ENCODE data around the gene RPS6KA3. TPM values are rescaled to one million over a fixed set of nuclear protein-coding genes. Genes with fewer than 3 reads are reported as not detected.
A peak's percentile ranks its signal among the peaks of the same experiment; 100 is the strongest.
"Not testable (repeated sequence)": the region's sequence is repeated elsewhere in the genome, so short reads cannot be mapped to it uniquely, and the experiment has no call there.

Gene RPS6KA3
- total RNA-seq, 1 donor from 2014 or later = 38.3 TPM

DNA sequence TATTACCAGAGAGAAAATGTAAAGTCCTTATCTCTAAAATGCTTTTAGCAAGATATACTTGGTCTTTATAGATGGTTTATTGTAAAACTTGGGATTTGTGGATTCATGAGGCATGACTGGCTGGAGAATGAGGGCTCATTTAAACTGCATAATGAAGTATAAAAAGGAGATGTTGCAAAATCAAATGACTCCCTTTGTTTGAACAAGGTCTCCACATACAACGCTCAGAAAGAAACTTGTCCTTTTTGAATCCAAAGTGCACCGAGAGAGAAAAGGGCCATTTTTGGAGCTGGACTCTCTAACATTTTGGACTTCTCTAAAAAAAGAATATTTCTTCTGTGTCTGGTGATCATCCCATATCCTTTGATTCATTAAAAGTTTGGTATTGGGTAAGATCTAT lies 117.4 kb downstream of the RPS6KA3 start:
- DNase-seq (ENCODE audit: low spot score) = no peak

DNA sequence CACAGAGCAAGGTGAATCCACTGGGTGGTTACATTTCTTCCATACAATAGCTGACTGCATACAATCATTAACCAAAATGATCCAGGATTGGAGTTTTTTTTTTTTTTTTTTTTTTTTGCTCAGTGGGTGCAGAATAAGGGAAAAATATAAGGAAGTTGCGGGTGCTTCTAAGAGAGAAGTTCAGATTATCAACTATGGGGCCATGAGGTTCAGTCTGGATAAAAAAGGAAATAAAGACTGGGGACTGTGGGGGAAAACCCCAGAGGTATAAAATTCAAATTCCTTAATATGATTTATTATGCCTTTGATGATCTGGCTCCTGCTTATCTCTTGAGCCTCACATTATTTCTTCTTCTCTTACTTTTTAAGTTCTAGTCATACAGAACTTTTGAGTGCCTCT lies 119.1 kb downstream of the RPS6KA3 start:
- no peak for DNase-seq (ENCODE audit: low spot score)

- DNase-seq (ENCODE audit: low spot score) = no peak
Measured at GRCh38 chrX:20144491-20144890, 122.2 kb downstream of the RPS6KA3 start.

- no peak for DNase-seq (ENCODE audit: low spot score)
Measured at GRCh38 chrX:20143561-20143960, 123.1 kb downstream of the RPS6KA3 start.

- no peak for DNase-seq (ENCODE audit: low spot score)
Measured at GRCh38 chrX:20143111-20143510, 123.6 kb downstream of the RPS6KA3 start.

- DNase-seq (ENCODE audit: low spot score) = peak; percentile 99
Measured at GRCh38 chrX:20141281-20142220, 125.2 kb downstream of the RPS6KA3 start, which contains the start of gene EIF1AX. TSS of gene EIF1AX (minus strand) at chrX:20141838. CDS start at chrX:20141640, 198 bp downstream.

GRCh38 chrX:20140420-20140819 lies 126.3 kb downstream of the RPS6KA3 start:
- no peak for DNase-seq (ENCODE audit: low spot score)

DNA sequence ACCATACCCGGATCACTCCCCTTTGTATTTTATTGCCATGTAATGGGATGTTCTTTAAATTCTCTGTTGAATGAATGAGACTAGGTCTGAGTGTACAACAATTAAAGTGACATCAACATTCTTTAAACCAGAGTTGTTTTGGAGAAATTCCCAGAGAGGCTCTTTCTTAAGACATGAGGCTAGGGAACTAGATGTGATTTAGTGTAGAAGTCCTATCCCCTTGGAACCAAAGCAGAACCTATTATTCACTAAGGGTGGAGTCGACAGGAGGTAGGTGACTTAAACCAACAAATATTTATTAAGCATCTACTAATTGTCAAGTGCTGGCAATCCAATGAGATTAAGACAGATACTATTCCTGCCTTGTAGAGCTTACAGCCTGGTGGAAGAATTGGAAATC lies 126.7 kb downstream of the RPS6KA3 start:
- DNase-seq (ENCODE audit: low spot score) = no peak

DNA sequence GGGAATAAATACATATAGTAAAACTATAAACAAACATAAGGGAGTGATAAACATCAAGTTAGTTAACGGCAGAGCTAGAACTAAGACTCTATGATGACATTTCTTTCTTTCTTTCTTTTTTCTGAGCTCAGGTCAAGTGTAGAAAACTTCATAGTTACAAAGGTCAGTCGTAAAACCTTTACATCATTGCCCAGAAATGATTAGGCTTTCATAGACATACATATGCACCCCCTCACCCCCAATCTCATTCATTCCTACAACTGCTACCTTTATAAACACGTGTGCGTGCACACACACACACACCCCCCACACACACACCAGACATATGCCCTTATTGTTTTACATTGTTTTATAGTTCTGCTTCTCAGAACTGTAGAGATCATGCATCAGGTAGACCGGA lies 130.8 kb downstream of the RPS6KA3 start:
- DNase-seq (ENCODE audit: low spot score) = no peak

GRCh38 chrX:20132666-20133065 lies 134.0 kb downstream of the RPS6KA3 start:
- no peak for DNase-seq (ENCODE audit: low spot score)

DNA sequence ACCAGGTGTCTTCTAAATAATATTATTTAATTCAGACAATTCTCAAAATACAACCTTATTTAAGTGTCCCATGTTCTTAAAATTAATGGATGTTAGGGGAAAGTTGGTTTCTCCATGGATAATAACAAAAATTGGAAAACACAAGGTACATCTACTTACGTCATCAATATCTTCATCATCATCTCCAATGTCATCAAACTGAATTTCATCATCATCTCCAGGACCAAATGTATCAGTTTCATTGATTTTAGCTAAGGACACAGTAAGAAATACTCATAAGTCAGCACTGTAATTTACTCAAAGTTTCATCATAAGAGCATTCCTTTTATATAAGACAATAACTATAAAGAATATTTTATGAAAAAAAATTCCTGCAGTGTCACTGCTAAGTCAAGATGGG lies 136.4 kb downstream of the RPS6KA3 start:
- DNase-seq (ENCODE audit: low spot score) = no peak

- DNase-seq (ENCODE audit: low spot score) = no peak
Measured at GRCh38 chrX:20129547-20129946, 137.2 kb downstream of the RPS6KA3 start.

DNA sequence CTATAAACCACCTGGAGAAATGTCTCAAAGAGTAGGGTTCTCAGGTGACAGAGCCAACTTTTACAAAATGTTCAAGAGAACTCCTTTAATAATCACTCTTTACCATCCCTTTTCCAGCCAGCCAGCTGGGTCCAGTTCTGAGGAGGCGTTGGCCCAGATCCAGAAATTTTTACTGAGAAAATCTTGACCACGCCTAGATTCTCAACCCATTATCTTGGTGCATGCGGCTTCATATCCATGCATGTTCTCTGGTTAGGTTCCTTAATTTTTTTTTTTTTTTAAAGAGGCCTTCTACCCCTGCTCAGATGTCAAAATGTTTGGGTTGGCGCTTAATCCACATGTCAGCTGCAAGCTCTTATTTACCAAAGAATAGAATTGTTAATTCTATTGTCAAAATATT lies 138.0 kb downstream of the RPS6KA3 start:
- DNase-seq (ENCODE audit: low spot score) = no peak

DNA sequence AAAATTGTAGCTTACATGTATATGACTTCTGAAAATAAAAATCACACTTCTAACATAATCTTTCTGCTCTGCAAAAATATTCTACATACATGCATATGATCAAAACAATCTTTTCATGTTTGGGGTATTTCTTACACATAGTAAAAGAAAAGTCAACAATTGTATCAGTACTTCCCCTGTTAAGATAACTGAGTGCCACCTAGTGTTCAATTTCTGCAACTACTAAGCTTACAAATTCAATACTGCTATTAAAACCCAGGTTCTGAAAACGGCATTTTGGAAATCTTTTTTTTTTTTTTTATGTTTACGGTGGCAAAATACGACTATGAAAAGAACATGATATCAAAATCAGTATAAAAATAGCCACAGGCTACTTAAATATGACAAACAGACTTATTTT lies 139.3 kb downstream of the RPS6KA3 start:
- DNase-seq (ENCODE audit: low spot score) = not testable (repeated sequence)

- DNase-seq (ENCODE audit: low spot score) = not testable (repeated sequence)
Measured at GRCh38 chrX:20126833-20127232, 139.9 kb downstream of the RPS6KA3 start.

- no peak for DNase-seq (ENCODE audit: low spot score)
Measured at GRCh38 chrX:20124964-20125363, 141.7 kb downstream of the RPS6KA3 start.

- DNase-seq (ENCODE audit: low spot score) = no peak
Measured at GRCh38 chrX:20118065-20118824, 148.5 kb downstream of the RPS6KA3 start.

- no peak for DNase-seq (ENCODE audit: low spot score)
Measured at GRCh38 chrX:20116577-20117240, 150.0 kb downstream of the RPS6KA3 start, which contains the start of gene MAP7D2. TSS of gene MAP7D2 (minus strand) at chrX:20116907. CDS start at chrX:20116879, 28 bp downstream.

- DNase-seq (ENCODE audit: low spot score) = no peak
Measured at GRCh38 chrX:20116087-20116576, 150.6 kb downstream of the RPS6KA3 start.

DNA sequence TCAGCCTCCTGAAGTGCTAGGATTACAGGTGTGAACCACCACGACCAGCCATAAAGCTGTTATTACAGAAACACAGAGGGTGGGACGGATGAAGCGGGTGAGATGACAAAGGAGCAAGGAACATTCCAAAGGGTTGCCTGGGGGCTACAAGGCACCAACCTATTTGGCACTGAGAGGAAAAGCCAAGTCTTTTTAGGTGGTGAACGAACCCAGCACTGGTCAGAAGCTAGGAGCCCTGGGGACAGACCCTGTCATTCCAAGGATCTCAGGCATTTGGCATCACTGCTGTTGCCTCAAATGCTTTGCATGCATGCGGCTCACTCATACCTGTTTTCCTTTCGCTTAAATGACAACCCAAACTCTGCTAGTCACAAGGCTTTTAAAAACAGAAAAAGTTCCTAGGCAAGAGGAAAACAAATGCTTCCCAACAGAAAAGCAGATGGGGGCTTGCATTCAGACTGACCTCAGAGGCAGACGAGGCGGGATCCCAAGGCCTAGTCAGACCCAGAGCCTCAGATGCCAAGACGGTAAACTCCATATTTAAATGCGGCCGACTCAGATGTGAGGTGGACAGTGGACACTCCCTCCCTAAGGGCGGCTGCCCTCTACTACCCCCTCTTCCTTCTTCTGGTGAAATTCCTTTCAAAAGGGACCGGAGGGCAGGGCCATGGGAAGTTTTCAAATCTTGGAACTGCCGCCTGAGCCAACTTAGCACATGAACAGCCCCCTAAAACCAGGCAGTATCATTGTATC lies 154.5 kb downstream of the RPS6KA3 start:
- no peak for DNase-seq (ENCODE audit: low spot score)

DNA sequence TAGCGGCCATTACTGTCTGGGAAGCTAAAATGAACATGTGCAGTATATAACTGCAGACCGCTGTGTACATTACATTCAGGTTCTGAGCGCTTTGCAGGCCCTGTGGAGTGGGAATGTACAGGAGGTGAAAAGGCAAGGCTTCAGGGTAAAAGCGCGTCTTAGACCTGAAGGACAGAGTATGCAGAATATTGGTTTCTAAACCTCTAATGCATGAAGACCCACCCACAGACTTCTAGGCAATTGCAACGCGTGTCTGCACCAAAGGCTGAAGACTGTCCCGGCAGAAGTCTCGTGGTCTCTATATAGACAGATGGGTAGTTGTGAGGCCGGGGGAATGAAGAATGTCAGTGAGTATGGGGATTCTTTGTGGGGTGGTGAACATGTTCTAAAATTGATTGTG lies 155.4 kb downstream of the RPS6KA3 start:
- DNase-seq (ENCODE audit: low spot score) = no peak
